LNCaP clone FGC (cell line): ENCODE data around the gene NUDT21.

ENCODE experiments used
- DNase-seq: peaks from one replicate; pipeline ENCODE4 v3.0.0-alpha.2; 2011; ENCODE audit warnings: low read depth
- H3K4me3 ChIP-seq: 2 replicates; pipeline ENCODE4 v1.5.1; 2011; ENCODE audit warnings: mild to moderate bottlenecking, low read depth, low read length, control low read depth
- TF ChIP-seq, protein P1 (sequence below): IDR thresholded peaks from 2 replicates; pipeline ENCODE4 v1.5.1; 2012; ENCODE audit warnings: mild to moderate bottlenecking; ENCODE audit not compliant: control insufficient read depth, insufficient read depth; ENCODE audit errors: extremely low read depth

Gene NUDT21

DNA sequence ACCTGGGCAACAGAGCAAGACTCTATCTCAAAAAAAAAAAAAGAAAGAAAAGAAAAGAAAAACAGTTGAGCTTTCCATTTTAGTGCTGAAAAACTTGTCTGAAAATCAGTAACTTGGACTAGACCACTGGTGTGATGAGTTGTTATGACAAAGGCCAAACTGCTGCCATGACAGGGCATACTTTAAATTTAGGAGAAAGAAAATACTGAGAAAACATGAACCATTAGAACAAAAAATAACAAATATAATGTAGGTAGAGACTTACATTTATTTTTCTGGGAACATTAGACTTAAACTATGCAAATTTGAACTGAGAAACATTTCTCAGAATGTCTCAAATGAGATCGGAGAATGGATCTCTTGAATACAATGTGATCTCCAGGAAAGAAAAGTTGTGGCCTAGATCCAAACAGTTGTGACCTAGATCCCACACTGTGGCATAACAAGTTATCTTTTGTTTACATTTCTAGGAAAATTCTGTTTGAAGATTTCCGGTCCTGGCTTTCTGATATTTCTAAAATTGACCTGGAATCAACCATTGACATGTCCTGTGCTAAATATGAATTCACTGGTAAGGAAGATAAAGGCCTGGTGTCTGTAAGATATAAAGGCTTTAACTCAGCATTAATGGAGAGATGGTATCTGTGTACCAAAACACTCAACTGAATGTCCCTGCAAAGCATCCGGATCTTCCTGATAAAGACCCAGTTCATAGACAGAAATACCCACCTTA, 11.1 kb upstream of the NUDT21 start:
- no peak overlapping the region for H3K4me3 ChIP-seq
- TF ChIP-seq, protein P1, sequence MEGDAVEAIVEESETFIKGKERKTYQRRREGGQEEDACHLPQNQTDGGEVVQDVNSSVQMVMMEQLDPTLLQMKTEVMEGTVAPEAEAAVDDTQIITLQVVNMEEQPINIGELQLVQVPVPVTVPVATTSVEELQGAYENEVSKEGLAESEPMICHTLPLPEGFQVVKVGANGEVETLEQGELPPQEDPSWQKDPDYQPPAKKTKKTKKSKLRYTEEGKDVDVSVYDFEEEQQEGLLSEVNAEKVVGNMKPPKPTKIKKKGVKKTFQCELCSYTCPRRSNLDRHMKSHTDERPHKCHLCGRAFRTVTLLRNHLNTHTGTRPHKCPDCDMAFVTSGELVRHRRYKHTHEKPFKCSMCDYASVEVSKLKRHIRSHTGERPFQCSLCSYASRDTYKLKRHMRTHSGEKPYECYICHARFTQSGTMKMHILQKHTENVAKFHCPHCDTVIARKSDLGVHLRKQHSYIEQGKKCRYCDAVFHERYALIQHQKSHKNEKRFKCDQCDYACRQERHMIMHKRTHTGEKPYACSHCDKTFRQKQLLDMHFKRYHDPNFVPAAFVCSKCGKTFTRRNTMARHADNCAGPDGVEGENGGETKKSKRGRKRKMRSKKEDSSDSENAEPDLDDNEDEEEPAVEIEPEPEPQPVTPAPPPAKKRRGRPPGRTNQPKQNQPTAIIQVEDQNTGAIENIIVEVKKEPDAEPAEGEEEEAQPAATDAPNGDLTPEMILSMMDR, result no peak
- no peak for DNase-seq

DNA sequence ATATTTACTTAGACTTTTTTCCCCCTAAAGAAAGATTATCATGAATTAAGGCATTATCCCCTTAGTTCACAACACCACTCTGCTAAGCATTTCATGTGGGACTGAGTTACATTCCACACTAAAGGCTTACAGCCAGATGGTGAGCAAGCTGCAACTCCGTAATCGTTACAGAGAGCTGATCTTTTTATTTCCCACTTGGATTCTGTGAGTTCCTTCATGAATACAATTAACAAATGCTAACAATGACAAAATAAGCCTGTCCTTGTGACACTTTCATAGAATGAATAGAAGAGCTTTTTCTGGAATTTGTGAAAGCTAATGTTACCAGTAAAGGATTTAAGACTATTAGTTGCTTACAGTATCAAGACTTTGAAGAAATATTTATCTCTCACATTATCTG, 9.0 kb upstream of the NUDT21 start:
- TF ChIP-seq, protein P1, result no peak
- no peak for DNase-seq
- H3K4me3 ChIP-seq, result no peak overlapping the region

DNA sequence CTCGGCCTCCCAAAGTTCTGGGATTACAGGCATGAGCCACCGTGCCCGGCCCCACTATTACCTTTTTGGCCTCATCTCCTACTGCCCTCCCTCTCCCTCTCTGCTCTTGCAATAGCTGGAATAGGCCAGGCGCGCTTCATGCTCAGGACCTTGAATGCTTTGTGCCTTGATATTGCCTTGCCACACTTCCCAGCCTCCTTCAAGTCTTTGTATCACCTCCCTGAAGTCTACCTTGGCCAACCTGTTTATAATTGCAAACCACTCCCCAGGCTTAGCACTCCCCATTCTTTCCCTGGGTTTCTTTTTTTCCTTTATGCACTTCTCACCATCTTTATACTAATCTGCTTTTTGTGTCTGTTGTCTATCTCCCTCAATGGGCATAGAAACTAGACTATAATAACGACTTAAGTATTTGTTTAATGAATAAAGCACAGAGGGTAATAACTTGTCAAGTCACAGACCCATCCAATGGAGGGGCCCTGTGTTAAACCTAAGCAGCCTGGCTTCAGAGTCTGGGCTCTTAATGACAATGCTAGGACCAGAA, 6.9 kb upstream of the NUDT21 start:
- H3K4me3 ChIP-seq, result no peak overlapping the region
- no peak for DNase-seq
- TF ChIP-seq, protein P1, result no peak

DNA sequence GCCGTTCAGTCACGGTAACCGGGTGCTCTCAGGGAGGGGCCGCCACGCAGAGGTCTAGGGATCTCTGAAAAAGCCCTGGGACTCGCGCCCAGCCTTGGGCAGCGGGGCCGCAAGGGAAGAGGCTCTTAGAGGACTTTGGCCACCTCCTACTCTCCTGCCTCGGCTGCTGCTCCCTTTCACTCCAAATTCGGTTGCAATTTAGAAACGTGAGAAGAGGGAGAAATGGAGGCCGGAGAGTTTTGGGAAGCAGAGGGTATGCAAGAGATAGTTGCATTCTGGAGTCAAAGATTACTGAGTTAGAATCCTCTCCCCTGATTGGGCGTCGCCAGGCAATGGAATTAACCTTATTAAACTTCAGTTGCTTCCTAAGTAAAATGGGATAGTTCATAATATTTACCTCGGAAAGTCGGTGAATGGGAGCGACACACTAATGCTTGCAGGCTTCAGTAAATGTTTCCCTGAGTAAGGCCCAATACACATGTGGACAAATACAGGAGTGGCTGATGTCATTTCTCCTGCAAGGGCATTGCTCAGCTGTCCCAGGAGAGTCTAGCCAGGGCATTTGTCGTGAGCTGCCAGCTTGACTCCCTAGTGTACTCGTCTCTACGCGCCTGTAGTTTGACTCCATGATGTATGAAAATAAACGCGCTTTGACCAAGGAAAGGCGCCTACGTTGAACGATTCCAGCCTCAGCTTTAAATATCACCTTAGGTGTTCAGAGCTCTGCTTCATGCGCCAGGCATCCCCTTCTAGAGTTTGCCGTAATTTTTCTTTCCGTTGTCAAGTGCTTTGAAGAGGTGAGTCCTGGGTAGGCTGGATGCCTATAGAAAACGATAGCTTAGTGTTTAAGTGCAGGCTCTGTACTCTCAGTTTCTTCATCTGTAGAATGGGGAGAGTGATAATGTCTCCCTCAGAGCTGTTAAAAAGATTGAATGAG, 889 bp upstream of the NUDT21 start:
- H3K4me3 ChIP-seq, result peak overlapping the region; percentile 85
- DNase-seq, result no peak
- TF ChIP-seq, protein P1, result no peak

DNA sequence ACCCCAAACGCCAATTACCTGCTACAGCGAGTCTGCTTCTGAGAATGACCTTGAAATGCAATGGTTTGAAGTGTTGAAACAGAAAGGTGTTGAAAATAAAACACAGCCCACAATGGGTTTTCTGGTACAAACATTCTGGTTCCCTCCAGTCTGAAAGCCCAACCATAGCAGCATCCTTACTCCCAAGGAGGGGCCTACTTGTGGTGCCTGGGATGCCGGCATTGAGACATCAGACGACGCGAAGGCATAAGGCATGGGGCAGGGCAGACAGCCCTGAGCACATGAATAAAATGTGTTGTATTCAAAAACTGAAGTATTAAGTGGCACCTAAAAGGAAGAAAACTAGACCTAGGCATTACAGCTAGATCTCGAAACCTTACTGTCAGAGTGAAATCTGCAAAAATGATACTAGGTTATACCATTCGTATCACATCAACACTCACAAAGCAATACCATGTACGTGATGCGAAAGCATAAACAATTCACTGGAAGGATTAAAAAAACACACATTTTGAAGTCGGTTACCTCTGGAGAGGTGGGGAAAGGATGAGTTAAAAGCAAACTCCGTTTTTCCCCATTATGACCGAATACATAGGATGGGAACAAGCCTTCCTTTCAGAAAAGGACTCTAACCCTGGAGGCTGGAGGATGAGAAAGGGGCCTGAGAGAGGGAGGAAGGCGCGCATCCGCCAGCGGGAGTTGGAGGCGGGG, 702 bp downstream of the NUDT21 start:
- H3K4me3 ChIP-seq, result peak overlapping the region; percentile 85
- no peak for DNase-seq
- TF ChIP-seq, protein P1, result no peak

DNA sequence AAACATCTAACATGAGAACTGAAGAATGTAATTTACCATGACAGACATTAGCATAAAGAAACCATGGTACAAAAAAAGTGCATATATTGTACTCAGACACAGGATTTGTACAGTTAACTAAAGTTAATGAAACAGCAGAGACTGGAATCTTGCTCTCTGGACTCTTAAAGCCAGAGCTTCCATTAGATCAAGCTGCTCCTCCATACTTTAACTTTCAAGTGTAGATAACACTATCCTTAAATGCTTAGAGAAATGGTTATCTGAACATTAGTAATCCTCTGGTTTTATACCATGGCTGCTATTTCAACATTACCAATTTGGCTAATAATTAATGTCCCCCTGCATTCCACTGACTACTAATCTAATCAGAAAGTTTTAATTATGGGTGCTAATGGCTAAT, 3.1 kb downstream of the NUDT21 start:
- no peak overlapping the region for H3K4me3 ChIP-seq
- no peak for DNase-seq
- TF ChIP-seq, protein P1, result no peak
